CD1c-positive myeloid dendritic cell (primary cell): ENCODE data around the gene RTBDN.

ENCODE experiments used
- DNase-seq: peaks from one replicate; pipeline ENCODE4 v3.0.0-alpha.2; 2016; ENCODE audit errors: extremely low spot score

Gene RTBDN

DNA sequence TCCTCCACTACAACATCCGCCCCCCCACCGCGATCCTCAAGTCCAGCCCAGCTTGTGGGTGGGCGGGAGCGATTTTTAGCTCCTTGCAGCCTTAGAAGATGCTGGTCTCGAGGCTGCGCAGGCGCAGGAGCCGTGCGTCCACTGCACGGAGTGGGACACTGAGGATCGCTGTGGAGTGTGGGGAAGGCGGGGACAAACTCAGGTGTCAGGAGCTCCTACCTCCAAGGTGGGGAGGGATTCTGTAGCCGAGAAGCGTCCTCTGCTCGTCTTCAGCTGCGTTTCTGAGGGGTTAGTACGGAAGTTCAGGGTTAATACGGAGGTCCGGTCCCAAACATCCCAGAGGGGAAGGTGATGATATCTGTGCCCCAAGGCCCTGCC lies at the start of gene RTBDN:
Gene RTBDN (minus strand): TSS at position 14 of the 378 bp plus-strand sequence. CDS start 4,600 bp downstream, outside the sequence.
- no peak for DNase-seq

DNA sequence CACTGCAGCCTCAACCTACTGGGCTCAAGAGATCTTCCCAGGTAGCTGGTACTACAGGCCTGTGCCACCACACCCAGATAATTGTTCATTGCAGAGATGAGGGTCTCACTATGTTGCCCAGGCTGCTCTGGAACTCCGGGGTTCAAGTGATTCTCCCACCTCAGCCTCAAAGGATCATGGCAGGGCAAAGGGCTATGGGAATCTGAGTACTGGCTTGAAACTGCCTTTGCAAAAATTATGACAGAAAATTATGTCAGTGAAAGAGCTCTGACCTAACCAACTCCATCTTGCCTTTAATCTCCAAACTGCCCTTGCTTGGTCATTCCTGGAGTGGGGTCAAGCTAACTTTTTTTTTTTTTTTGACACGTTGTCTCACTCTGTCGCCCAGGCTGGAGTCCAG lies 48.2 kb upstream of the RTBDN start:
- DNase-seq = no peak

- DNase-seq = peak; percentile 96
These were observed 46.9 kb upstream of the RTBDN start, which contains the start of gene DNASE2 for GRCh38 chr19:12881172-12881808. Gene DNASE2 (minus strand): TSS chr19:12881449. CDS start chr19:12881375, 74 bp downstream.

- no peak for DNase-seq
These were observed 46.3 kb upstream of the RTBDN start for GRCh38 chr19:12880551-12881171.

DNA sequence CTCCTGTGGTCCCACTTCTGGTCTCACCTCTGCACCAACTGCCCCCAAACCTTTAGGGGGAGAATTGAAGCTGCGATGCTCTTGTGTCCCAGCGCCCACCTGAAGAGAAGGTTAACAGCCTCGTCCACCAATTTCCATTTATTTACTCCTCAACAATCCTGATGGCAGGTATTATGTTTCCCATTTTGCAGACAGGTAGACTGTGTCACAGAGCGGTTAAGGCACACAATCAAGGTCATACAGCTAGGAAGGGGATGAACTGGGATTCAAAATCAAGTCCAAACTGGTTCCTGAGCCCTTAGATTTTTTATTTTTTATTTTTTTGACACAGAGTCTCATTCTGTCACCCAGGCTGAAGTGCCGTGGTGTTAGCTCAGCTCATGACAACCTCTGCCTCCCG lies 40.7 kb upstream of the RTBDN start:
- no peak for DNase-seq

DNA sequence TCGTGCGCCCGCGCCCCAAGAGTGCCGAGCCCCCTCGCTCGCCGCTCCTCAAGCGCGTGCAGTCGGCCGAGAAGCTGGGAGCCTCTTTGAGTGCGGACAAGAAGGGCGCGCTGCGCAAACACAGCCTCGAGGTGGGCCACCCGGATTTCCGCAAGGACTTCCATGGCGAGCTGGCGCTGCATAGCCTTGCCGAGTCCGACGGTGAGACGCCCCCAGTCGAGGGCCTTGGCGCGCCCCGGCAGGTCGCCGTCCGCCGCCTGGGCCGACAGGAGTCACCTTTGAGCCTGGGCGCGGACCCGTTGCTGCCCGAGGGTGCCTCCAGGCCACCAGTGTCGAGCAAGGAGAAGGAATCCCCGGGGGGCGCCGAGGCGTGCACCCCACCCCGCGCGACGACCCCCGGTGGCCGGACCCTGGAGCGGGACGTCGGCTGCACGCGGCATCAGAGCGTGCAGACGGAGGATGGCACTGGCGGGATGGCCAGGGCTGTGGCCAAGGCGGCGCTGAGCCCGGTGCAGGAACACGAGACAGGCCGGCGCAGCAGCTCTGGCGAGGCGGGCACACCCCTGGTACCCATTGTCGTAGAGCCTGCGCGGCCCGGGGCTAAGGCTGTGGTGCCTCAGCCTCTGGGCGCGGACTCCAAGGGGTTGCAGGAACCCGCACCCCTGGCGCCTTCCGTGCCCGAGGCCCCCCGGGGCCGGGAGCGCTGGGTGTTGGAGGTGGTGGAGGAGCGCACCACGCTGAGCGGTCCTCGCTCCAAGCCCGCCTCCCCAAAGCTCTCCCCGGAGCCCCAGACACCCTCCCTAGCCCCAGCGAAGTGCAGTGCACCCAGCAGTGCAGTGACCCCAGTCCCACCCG lies 39.7 kb upstream of the RTBDN start:
- DNase-seq = no peak

DNA sequence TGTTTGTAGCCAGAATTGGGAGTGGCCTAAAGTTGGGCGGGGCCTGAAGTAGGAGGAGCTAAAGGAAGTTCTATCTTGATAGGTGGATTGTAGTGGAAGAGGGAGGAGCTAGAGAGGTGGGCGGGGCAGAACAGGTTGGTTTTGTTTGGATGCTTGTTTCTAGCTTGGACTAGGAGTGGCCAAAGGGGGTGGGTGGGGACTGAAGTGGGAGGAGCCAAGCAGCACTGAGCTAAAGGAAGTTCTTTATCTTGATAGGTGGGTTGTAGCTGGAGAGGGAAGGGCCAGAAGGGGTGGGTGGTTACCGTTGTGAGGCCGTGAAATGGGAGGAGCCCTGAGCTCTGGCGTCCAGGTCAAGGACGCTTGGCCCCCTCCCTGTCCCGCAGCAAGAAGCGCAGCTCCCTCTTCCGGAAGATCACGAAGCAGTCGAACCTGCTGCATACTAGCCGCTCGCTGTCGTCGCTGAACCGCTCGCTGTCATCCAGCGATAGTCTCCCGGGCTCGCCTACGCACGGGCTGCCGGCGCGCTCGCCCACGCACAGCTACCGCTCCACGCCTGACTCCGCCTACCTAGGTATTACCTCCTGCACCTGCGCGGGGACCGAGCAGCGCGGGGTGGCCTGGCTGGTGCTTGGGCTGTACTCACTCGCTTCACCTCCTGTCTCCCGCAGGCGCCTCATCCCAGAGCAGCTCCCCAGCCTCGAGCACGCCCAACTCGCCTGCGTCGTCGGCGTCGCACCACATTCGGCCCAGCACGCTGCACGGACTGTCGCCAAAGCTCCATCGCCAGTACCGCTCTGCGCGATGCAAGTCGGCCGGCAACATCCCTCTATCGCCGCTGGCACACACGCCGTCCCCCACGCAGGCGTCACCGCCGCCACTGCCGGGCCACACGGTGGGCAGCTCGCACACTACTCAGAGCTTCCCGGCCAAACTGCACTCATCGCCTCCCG lies 38.8 kb upstream of the RTBDN start:
- DNase-seq = peak; percentile 59

DNA sequence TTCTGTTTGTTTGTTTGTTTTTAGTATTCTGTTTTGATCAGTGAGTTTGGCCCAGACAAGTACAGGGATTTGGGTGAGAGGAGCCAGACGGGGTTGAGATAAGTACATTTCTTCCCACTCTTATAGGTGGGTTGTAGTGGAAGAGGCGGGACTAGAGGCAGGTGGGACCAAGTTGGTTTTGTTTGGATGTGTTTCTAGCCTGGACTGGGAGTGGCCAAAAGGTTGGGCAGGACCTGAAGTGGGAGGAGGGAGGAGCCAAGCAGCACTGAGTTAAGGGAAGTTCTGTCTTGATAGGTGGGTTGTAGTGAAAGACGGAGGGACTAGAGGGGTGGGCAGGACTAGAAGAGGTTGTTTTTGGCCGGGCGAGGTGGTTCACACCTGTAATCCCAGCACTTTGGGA lies 37.9 kb upstream of the RTBDN start:
- DNase-seq = peak; percentile 15

DNA sequence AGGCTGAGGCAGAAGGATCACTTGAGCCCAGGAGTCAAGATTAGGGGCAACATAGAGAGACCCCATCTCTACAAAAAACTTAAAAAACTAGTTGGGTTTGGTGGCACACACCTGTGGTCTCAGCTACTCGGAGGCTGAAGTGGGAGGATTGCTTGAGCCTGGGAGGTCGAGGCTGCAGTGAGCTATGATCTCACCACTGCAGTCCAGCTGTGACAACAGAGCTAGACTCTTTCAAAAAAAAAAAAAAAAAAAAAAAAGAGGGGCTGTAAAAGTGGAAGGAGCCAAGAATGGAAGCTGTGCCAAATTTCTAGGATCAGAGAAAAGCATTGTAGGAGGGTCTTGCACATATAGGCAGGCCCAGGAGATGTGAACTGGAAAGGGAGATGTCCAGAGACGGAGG lies 37.3 kb upstream of the RTBDN start:
- no peak for DNase-seq

DNA sequence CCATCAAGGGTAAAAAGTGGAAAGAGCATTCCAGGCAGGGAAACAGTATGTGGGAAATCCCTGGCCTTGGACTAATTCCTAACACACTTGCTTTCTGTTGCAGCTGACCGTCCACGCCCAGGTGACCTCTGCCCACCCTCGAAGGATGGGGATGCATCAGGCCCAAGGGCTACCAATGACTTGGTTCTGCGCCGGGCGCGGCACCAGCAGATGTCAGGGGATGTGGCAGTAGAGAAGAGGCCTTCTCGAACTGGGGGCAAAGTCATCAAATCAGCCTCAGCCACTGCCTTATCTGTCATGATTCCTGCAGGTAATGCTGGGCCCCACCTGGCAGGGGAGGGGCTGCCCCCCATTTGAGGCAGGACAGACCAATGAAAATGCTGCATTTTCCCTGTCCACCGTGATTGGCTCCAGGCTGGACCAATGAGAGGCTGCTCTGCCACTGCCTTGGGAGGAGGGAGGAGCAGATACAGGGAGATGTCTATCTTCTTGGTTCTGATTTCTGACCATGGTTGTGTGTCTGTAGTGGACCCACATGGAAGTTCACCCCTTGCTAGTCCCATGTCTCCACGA lies 34.2 kb upstream of the RTBDN start:
- DNase-seq = no peak

DNA sequence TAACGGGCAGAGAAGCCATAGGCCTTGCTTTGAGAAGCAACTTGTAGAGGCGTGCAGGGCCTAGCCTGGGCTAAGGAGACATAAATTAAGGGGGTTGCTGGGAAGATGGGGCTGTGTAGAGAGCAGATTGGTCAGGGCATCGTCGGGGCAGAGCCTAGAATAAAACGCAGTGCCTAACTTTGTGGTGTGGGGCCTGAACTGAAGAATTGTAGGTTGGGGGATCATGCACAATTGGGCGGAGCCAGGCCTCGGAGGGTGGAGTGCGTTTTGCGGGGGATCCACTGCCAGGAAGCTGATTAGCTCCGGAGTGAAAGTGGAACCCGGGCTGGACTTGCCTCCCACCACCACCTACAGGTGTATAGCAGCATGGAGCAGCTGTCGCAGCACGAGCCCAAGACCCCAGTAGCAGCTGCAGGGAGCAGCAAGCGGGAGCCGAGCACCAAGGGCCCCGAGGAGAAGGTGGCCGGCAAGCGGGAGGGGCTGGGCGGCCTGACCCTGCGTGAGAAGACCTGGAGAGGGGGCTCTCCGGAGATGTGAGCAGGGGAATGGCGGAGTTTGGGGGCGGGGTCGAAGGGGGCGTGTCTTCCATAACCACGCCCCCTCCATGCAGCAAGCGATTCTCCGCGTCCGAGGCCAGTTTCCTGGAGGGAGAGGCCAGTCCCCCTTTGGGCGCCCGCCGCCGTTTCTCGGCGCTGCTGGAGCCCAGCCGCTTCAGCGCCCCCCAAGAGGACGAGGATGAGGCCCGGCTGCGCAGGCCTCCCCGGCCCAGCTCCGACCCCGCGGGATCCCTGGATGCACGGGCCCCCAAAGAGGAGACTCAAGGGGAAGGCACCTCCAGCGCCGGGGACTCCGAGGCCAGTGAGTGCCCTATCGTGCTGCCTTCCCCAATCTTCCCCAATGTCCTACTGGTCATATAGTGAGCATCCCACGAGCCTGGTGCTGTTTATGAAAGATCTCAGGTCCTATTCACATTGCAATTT lies 33.0 kb upstream of the RTBDN start:
- peak; percentile 69 for DNase-seq

DNA sequence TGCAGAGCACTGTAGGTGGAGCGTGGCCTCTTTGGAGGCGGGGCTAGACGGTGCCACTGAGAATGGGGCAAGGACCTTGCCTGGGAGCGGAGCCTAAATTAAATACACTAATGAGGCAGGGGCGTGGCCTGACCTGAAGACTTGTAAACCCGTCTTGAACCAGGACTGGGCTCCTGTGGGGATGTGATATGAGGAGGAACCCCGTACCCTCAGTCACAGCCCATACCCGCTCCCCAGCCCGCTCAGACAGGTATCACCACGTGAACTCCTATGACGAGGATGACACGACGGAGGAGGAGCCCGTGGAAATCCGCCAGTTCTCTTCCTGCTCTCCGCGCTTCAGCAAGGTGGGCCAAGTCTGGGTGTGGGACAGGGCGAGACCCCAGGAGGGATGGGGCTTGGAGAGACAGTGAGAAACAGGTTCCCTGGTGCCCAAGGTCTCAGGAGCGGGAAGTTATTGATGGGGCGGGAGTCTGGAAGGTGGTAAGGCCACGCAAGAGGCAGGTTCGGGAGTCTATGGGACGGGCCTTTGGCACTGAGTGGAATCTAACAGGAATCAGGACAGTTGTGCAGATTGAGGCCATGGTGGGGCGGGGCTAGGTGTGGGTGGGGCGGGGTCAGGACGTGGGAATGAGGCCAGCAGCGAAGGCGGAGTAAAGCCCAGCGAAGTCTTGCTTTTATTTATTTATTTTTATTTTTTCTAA lies 32.2 kb upstream of the RTBDN start:
- DNase-seq = no peak

- DNase-seq = no peak
These were observed 31.5 kb upstream of the RTBDN start for GRCh38 chr19:12865746-12866415.

GRCh38 chr19:12864721-12865715 lies 30.6 kb upstream of the RTBDN start:
- DNase-seq = no peak

DNA sequence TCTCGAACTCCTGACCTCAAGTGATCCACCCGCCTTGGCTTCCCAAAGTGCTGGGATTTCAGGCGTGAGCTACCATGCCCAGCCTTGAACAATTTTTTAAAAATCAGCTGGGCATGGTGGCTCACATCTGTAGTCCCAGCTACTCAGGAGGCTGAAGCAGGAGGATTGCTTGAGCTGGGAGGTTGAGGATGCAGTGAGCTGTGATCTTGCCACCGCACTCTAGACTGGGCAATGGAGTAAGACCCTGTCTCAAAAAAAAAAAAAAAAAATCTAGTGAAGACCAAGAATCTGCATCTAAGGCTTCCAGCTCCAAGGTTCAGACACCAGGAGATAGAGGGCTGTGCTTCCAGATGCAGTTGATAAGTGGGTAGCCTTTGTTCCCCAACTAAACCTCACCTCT lies 29.8 kb upstream of the RTBDN start:
- DNase-seq = no peak

DNA sequence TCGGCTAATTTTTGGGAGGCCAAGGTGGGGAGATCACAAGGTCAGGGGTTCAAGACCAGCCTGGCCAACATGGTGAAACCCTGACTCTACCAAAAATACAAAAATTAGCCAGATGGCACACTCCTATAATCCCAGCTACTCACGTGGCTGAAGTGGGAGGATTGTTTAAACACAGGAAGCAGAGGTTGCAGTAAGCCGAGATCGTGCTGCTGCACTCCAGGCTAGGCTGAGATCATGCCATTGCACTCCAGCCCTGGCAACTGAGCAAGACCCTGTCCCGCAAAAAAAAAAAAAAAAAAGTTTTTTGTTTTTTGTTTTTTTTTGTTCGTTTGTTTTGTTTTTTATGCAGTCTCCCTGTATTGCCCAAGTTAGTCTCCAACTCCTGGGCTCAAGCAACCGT lies 25.2 kb upstream of the RTBDN start:
- DNase-seq = no peak

DNA sequence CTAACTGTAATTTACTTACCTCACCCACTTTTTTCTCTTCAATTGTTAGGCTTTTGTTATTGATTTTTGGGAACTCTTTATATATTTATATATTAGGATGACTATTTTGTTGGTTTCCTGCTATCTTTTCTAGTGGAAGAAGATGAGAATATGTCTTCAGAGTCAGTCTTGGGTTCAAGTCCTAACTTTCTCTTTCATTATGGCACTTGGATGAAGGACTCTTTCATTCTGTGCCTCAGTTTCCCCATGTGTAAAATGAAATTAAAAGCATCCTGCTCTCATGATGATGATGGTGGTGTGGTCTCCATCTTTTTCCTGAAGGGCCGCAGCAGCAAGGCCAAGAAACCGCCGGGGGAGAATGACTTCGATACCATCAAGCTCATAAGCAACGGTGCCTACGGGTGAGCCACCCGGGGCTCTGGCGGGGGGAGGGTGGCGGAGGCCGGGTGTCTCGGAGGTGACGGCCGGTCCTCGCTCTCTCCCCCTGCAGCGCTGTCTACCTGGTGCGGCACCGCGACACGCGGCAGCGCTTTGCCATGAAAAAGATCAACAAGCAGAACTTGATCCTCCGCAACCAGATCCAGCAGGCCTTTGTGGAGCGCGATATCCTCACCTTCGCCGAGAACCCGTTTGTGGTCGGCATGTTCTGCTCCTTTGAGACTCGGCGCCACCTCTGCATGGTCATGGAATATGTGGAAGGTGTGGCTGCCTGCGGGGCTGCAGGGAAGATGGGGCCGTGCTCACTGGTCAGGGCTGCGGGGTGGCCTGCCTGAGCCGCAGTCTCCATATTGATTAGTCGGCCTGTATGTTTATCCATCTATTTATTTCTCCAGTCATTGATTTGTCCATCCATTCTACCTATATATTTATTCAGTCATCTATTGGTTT lies 23.9 kb upstream of the RTBDN start:
- no peak for DNase-seq
